CD8-positive, alpha-beta memory T cell (primary cell): ENCODE data around the gene DCANP1. TPM values are rescaled to one million over a fixed set of nuclear protein-coding genes. Genes with fewer than 3 reads are reported as not detected.

Experiments used
- CTCF ChIA-PET: fragments of 350-600 bp; sonication (Branson Sonifier 250); formaldehyde crosslinking; loops from one replicate; lab custom pipeline; 2021; ENCODE audit warnings: antibody characterized with exemption; lab: Charles Lee
- POLR2A ChIA-PET: fragments of 350-600 bp; sonication (Branson Sonifier 250); formaldehyde crosslinking; loops from one replicate; lab custom pipeline; 2021; ENCODE audit warnings: antibody characterized with exemption; lab: Charles Lee
- DNase-seq, 5 donors: peaks; one replicate each; pipeline versions ENCODE4 v3.0.0 to v3.0.0-alpha.2; 2020 to 2022; ENCODE audit warnings: mixed read lengths in 1 of 5
- H3K27ac ChIP-seq: one replicate; pipeline ENCODE4 v1.7.0; 2013; ENCODE audit warnings: low read depth, mild to moderate bottlenecking, low read length, moderate library complexity
- H3K27me3 ChIP-seq: 2 replicates; pipeline ENCODE4 v1.7.0; 2013; ENCODE audit warnings: low read length, mild to moderate bottlenecking; ENCODE audit not compliant: insufficient read depth, poor library complexity, severe bottlenecking
- H3K36me3 ChIP-seq: 2 replicates; pipeline ENCODE4 v1.7.0; 2013; ENCODE audit warnings: mild to moderate bottlenecking, low read length, moderate library complexity; ENCODE audit not compliant: insufficient read depth
- H3K4me1 ChIP-seq: 2 replicates; pipeline ENCODE4 v1.7.0; 2013; ENCODE audit warnings: mild to moderate bottlenecking, low read length, moderate library complexity; ENCODE audit not compliant: insufficient read depth
- H3K4me3 ChIP-seq: 2 replicates; pipeline ENCODE4 v1.7.0; 2013; ENCODE audit warnings: mild to moderate bottlenecking, low read length
- H3K9me3 ChIP-seq: 2 replicates; pipeline ENCODE4 v1.7.0; 2013; ENCODE audit warnings: mild to moderate bottlenecking, low read length
- H3K27ac Mint-ChIP-seq, 8 donors: one replicate each; pipeline ENCODE4 v1.8.0; 2020 to 2021; ENCODE audit warnings: mixed read lengths in 8 of 8, mild to moderate bottlenecking in 6 of 8, inconsistent platforms in 3 of 8, moderate library complexity in 3 of 8
- H3K27me3 Mint-ChIP-seq, 2 donors: one replicate each; pipeline ENCODE4 v1.8.0; 2020 to 2021; ENCODE audit warnings: mixed read lengths in 2 of 2, mild to moderate bottlenecking in 1 of 2, moderate library complexity in 1 of 2
- H3K36me3 Mint-ChIP-seq, 3 donors: one replicate each; pipeline ENCODE4 v1.8.0; 2020 to 2021; ENCODE audit warnings: mixed read lengths in 3 of 3, inconsistent platforms in 1 of 3, mild to moderate bottlenecking in 1 of 3
- H3K4me1 Mint-ChIP-seq, 3 donors: one replicate each; pipeline ENCODE4 v1.8.0; 2020 to 2021; ENCODE audit warnings: mixed read lengths in 3 of 3, inconsistent platforms in 1 of 3, mild to moderate bottlenecking in 1 of 3
- H3K4me3 Mint-ChIP-seq, 7 donors: one replicate each; pipeline ENCODE4 v1.8.0; 2020 to 2021; ENCODE audit warnings: mixed read lengths in 7 of 7, mild to moderate bottlenecking in 6 of 7, moderate library complexity in 4 of 7, inconsistent platforms in 2 of 7
- H3K9me3 Mint-ChIP-seq, 5 donors: one replicate each; pipeline ENCODE4 v1.8.0; 2020 to 2022; ENCODE audit warnings: mixed read lengths in 5 of 5, mild to moderate bottlenecking in 3 of 5, moderate library complexity in 2 of 5, inconsistent platforms in 1 of 5
- polyA plus RNA-seq: library from polyadenylated mRNA; unstranded; fragments of 300-500 nt; fragmentation: Illumina TruSeq; gene quantifications from one replicate; pipeline ENCODE4 v1.2.3, GENCODE V29; 2021
- total RNA-seq, 2 experiments: library from RNA; stranded (reverse); gene quantifications; one replicate each; pipeline ENCODE4 v1.2.3, GENCODE V29; 2021

DCANP1 gene
- total and polyA plus RNA-seq, 3 experiments from 2014 or later, result not detected

DNA sequence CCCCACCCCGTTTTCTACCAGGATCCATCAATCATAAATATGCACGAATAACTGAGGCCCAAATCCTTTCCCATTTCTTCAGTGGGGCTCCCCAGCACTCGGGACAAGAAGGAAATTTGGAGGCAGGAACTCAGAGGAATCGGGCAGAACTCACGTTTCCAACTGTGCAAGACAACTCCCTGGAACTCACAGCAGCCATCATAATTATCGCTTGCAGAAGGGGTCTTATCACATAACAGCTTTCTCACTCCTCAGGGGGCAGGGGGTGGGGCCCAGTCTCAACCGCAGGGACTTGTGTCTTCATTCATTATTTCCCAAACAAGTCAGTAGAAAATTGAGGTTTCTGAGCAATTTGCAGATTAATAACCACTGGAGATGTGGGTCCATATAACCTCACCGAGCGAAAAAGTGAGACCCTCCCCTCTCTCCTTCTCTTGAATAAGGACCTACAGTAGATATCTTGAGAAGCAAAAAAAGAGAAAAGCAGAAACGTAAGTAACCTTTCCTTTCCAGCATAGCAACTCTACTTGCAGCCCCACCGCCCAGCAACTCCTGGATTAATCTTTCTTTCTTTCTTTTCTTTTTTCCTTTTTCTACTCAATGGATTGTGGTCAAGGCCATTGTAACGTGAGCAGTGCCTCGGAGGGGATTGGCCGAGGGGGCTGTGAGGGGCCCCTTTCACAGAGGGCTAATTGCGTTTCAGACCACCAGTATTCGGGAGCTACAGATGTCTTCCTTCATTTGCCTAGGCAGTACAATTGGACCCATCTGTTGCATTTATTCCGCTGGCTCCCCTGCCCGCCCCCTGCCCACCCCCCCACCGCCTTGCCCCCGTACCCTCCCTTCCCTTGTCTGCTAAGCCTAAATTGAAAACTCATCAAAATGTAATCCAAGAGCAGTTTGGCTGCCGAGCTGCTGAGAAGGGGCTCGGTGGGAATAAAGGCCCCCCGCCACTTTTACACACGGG lies 29.8 kb upstream of the DCANP1 start:
- H3K36me3 Mint-ChIP-seq, result no peaks in the 10 kb centered on the region
- CTCF ChIA-PET, result no interaction called here

DNA sequence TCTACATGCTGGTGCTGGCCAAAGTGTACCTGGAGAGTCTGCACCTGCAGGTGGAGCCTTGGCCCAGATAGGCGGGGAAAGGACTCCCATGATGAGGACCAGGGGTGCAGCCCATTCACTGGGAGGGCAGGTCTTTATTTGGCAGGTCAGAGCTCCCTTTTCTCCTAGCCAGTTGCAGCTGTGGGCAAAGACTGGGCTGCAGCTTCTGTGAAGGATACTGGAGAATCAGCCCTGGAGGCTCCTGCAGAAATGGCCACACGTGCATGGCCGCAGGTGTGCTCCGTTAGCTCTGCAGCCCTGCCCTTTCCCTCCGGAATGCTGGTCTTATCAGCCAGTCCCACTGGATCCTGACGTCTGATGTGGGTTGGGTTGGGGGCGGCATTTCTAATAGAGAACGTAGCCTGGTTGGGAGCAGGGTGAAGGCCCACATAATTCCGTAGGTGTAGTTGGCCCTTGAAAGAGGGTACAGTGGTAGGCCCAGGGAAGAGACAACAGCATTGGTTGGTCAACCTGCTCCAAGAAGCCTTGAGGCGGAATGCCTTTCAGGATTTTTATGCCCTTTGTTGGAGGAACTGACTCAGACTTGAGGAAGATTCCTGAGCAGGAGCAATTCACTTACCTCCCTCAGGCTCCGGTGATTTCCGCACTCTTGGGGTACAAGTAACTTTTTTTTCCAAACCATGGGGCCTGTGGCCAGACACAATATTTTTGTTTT lies 27.0 kb upstream of the DCANP1 start:
- H3K27ac ChIP-seq, result no peak overlapping the region
- H3K9me3 Mint-ChIP-seq, result no peaks in the 10 kb centered on the region
- ChIA-PET POLR2A (no interaction called here), CTCF (interaction anchor here (3.4 kb wide), 1 partner anchor 16 kb away, joined by 11 read pairs; no protein-coding TSS in a partner anchor)
- peaks cover 14 to 26% of the 10 kb centered on the region in 2 donors for H3K27me3 Mint-ChIP-seq
- DNase-seq, result no peak
- H3K27me3 ChIP-seq, result peaks cover 2% of the 10 kb centered on the region
- no peak overlapping the region for H3K4me3 Mint-ChIP-seq
- no peaks in the 10 kb centered on the region for H3K4me1 ChIP-seq
- H3K36me3 ChIP-seq, result no peaks in the 10 kb centered on the region
- no peaks in the 10 kb centered on the region for H3K36me3 Mint-ChIP-seq
- no peaks in the 10 kb centered on the region for H3K9me3 ChIP-seq
- H3K27ac Mint-ChIP-seq, result no peak overlapping the region
- no peak overlapping the region for H3K4me3 ChIP-seq
- no peaks in the 10 kb centered on the region for H3K4me1 Mint-ChIP-seq

More for the DNA sequence above, 29.8 kb upstream of the DCANP1 start:
- POLR2A ChIA-PET, result no interaction called here
- no peak for DNase-seq
- H3K27me3 Mint-ChIP-seq, result peaks cover 17 to 20% of the 10 kb centered on the region in 2 donors
- no peaks in the 10 kb centered on the region for H3K36me3 ChIP-seq
- H3K9me3 Mint-ChIP-seq, result no peaks in the 10 kb centered on the region
- no peaks in the 10 kb centered on the region for H3K27me3 ChIP-seq
- H3K4me1 Mint-ChIP-seq, result no peaks in the 10 kb centered on the region
- no peak overlapping the region for H3K4me3 Mint-ChIP-seq
- H3K4me1 ChIP-seq, result no peaks in the 10 kb centered on the region
- H3K9me3 ChIP-seq, result no peaks in the 10 kb centered on the region
- peak overlapping the region; percentile 31 for H3K27ac ChIP-seq
- H3K4me3 ChIP-seq, result no peak overlapping the region
- no peak overlapping the region for H3K27ac Mint-ChIP-seq

DNA sequence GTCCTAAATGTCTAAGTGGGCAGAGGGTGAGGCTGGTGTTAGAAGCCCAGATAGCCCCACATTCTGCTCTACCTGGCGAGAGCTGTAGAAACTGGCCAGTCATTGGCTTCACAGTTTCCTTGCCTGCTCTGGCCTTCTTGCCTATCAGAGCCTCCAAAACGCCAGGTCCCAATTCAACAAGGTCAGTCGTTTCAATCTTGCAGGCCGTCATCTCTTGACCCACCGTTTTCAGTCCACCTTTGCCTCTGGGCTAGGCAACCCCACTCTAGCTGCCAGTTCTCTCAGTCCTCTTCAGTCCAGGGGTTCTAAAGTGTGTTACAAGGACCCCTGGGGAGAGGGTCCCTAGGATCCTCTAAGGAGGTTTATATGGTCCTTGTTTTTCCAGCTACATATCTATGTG lies 25.0 kb upstream of the DCANP1 start:
- Histone ChIP-seq H3K4me3 (no peak overlapping the region), H3K4me1 (no peaks in the 10 kb centered on the region), H3K36me3 (no peaks in the 10 kb centered on the region), H3K9me3 (no peaks in the 10 kb centered on the region), H3K27ac (no peak overlapping the region), H3K27me3 (peaks cover 4% of the 10 kb centered on the region)
- ChIA-PET CTCF (interaction anchor here (3.4 kb wide), 1 partner anchor 14 kb away, joined by 11 read pairs; no protein-coding TSS in a partner anchor), POLR2A (no interaction called here)
- Mint-ChIP-seq H3K36me3 (no peaks in the 10 kb centered on the region), H3K4me1 (no peaks in the 10 kb centered on the region), H3K27me3 (peaks cover 22 to 41% of the 10 kb centered on the region in 2 donors), H3K4me3 (no peak overlapping the region), H3K27ac (no peak overlapping the region), H3K9me3 (no peaks in the 10 kb centered on the region)
- no peak for DNase-seq

DNA sequence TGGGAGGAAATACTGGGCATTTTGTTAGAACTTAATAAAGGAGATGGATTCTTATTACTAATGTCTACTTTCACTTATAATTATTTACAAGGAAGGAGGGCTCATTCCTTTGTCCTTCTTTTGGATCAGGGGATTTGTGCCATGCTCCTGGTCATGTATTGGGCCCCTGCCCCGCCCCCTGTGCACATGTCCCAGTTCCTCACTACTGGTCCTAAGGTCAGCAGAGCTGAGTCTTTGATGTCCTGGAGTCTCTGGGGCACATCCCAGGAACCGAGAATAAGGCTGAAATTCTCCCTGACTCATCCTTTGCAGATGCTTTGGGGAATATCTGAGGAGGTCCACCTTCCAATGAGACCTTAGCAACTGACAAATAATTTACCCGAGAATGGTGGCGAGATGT lies 24.6 kb upstream of the DCANP1 start:
- Mint-ChIP-seq H3K4me3 (no peak overlapping the region), H3K4me1 (no peaks in the 10 kb centered on the region), H3K27ac (no peak overlapping the region), H3K27me3 (peaks cover 24 to 42% of the 10 kb centered on the region in 2 donors), H3K36me3 (no peaks in the 10 kb centered on the region), H3K9me3 (no peaks in the 10 kb centered on the region)
- Histone ChIP-seq H3K4me1 (no peaks in the 10 kb centered on the region), H3K9me3 (no peaks in the 10 kb centered on the region), H3K36me3 (no peaks in the 10 kb centered on the region), H3K27me3 (peaks cover 4% of the 10 kb centered on the region), H3K27ac (no peak overlapping the region), H3K4me3 (no peak overlapping the region)
- no peak for DNase-seq
- ChIA-PET CTCF (interaction anchor here (3.4 kb wide), 1 partner anchor 14 kb away, joined by 11 read pairs; no protein-coding TSS in a partner anchor), POLR2A (no interaction called here)

DNA sequence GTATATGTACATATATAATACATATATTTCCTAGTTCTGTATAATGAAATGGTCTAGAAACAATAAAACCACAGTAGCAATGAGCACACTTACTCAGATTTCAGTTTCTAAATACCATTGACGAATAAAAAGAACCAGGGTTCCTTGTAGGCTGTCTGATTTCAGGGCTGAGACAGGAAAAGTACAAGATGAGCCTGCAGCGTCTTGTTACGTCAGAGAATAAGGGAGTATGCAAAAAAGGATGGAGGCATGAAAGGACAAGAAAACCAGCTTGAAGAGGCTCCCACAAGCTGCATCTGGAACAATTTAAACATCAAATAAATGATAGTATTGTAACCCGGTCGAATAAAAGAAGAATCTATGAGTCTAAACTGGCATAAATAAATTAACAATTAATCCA lies 22.8 kb upstream of the DCANP1 start:
- no peaks in the 10 kb centered on the region for H3K9me3 Mint-ChIP-seq
- POLR2A ChIA-PET, result no interaction called here
- no peak for DNase-seq
- no peak overlapping the region for H3K27ac Mint-ChIP-seq
- H3K4me1 Mint-ChIP-seq, result peaks cover 5 to 12% (median 6%) of the 10 kb centered on the region in 3 donors
- Histone ChIP-seq H3K4me3 (no peak overlapping the region), H3K4me1 (peaks cover 4% of the 10 kb centered on the region), H3K9me3 (no peaks in the 10 kb centered on the region), H3K27ac (no peak overlapping the region), H3K36me3 (no peaks in the 10 kb centered on the region), H3K27me3 (peaks cover 9% of the 10 kb centered on the region)
- no peak overlapping the region for H3K4me3 Mint-ChIP-seq
- CTCF ChIA-PET, result no interaction called here
- no peaks in the 10 kb centered on the region for H3K36me3 Mint-ChIP-seq
- H3K27me3 Mint-ChIP-seq, result peaks cover 32 to 57% of the 10 kb centered on the region in 2 donors

DNA sequence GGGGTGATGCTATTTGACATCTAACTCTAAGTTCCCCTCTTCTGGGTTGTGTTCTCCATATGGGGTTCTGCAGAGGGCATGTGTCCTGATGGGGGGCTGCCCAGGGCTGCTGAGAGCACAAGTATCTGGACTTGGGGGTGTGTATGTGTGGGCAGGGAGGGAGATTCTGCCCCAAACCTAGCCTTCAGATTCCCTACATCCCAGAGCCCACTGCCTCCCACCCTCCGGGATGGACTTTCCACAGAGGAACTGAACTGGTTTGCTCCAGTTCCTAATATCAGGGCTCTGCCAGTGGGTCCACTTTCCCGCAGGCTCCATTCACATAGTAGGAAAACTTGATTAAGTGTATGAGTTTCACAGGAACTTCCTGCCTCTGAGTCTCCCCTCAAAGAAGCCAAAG lies 21.4 kb upstream of the DCANP1 start:
- Histone ChIP-seq H3K27ac (no peak overlapping the region), H3K9me3 (no peaks in the 10 kb centered on the region), H3K27me3 (peaks cover 9% of the 10 kb centered on the region), H3K36me3 (no peaks in the 10 kb centered on the region), H3K4me3 (no peak overlapping the region), H3K4me1 (peaks cover 4% of the 10 kb centered on the region)
- Mint-ChIP-seq H3K9me3 (no peaks in the 10 kb centered on the region), H3K27me3 (peaks cover 38 to 65% of the 10 kb centered on the region in 2 donors), H3K4me1 (peaks cover 5 to 12% (median 6%) of the 10 kb centered on the region in 3 donors), H3K36me3 (no peaks in the 10 kb centered on the region), H3K27ac (no peak overlapping the region), H3K4me3 (no peak overlapping the region)
- DNase-seq, result no peak
- ChIA-PET CTCF (interaction anchor here (1.0 kb wide), 1 partner anchor 10 kb away, joined by 3 read pairs; no protein-coding TSS in a partner anchor), POLR2A (no interaction called here)

DNA sequence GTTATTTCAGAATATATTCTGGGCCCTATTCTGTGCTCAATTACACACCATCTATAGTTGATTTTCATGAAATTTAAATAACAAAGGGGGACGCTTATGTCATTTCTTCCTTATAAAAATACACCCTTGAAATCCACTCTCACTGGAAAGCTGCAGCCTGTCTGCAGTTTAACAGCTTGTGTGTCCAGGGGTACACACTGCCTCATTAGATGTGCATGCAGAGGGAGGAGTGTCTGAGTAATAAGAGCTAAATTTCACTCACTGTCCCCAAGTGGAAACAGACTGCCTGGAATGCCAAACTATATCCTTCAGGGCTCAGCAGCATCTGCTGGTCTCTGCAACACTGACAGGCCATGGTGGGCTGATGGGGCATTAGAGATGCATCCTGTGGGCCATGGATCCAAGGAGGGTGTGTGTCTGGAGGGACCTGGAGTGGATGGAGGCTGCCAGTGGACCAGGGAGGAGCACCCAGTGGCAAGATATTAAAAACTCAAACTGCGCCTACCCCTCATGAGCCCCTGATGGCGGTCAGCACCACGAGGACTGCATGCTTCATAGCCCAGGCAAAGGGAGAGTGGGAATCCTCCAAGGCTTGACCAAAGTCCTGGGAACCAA lies 20.8 kb upstream of the DCANP1 start:
- ChIA-PET CTCF (interaction anchor here (1.0 kb wide), 1 partner anchor 10 kb away, joined by 3 read pairs; no protein-coding TSS in a partner anchor), POLR2A (no interaction called here)
- Mint-ChIP-seq H3K27ac (peak overlapping the region in 1 of 8 donors; percentile 44), H3K27me3 (peaks cover 40 to 66% of the 10 kb centered on the region in 2 donors), H3K4me3 (peak overlapping the region in 1 of 7 donors; percentile 30), H3K9me3 (no peaks in the 10 kb centered on the region), H3K4me1 (peaks cover 5 to 12% (median 6%) of the 10 kb centered on the region in 3 donors), H3K36me3 (no peaks in the 10 kb centered on the region)
- Histone ChIP-seq H3K27ac (no peak overlapping the region), H3K27me3 (peaks cover 9% of the 10 kb centered on the region), H3K36me3 (no peaks in the 10 kb centered on the region), H3K4me1 (peaks cover 4% of the 10 kb centered on the region), H3K9me3 (no peaks in the 10 kb centered on the region), H3K4me3 (no peak overlapping the region)
- no peak for DNase-seq
